GM21737 (cell line): Measurements from ENCODE around the gene ARL6IP4.
"Not testable (repeated sequence)": the region's sequence is repeated elsewhere in the genome, so short reads cannot be mapped to it uniquely, and the experiment has no call there.

ENCODE experiments used
- ATAC-seq: cut with Tn5 transposase; IDR thresholded peaks from one replicate; pipeline ENCODE4 v1.9.1; 2021; ENCODE audit warnings: mild to moderate bottlenecking, moderate library complexity; ENCODE audit not compliant: unreplicated experiment

ARL6IP4 gene

DNA sequence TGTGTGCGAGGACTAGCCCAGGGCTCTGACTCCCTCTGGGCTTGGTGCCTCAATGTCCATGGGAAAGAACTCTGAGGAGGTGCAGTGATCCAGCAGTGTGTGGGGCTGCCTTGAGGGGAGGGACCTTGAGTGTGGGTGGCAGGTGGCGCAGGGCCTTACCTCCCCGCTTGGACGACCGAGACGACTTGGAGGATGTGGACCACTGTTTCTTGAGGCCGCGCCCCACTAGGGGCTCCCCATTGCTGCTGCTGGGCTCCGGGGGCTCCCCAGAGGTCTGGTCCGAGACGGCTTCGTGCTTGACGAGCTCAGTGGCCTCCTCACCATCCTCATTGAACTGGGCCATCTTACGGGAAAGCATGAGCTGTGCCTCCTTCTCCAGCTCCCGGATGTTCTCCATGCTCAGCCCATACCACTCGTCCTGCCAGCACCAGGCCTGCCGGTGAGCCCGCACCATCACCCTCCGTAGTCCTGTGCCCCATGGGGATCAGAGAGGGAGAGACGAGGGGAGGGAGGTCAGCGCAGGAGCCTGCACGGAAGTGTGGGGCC, 24.7 kb downstream of the ARL6IP4 start:
- ATAC-seq, result no peak

DNA sequence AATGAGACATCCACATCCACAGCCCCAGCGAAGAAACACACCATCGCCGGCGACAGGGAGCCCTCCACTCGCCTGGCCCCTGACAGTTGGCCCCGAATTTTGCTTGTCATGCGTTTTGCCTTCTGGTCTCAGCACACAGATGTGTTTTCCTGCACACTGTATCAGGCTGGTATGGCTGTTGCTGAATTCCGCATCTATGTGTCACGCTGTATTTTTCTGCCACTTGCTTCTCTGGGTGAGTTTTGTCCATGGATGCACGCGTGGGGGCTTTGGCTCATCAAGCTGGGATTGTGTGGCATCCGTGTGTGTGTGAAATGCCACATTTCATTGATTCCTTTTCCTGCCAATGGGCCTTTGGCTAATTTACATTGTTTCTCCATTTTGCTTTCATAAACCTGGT, 26.5 kb downstream of the ARL6IP4 start:
- no peak for ATAC-seq

DNA sequence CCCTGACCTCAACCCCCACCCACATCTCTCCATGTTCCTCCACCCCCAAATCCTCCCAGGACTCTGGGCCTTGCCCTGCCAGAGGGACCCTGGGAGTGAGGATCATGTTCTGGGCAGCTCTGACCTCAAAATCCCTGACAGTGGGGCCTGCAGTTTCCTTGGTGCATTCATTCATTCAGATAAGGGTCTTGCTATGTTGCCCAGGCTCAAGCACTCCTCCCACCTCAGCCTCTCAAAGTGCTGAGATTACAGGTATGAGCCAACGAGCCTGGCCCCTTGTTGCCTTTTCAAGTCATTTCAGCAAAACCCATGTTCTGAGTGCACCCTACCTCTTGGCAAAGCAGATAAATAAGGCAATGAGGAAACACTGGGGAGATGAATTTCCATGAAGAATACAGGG, 29.6 kb downstream of the ARL6IP4 start:
- no peak for ATAC-seq

DNA sequence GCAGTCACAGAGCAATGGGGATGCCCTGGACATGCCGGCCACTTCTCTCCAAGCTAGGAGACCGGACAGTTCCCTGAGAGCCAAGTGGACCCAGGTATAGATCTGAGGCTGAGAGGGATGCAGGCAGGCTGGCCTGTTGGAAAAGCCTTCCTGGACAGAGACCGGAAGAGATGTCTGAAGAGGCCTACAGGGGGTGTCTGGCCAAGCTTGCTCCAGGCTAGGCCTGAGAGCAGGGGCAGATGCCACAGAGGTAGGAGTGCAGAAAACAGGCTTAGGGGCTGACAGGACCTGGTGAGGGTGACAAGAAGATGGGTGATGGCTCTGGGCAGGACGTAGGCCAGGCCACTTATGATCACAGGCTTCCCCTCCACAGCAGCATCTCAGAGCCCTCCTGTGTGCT, 30.2 kb downstream of the ARL6IP4 start:
- ATAC-seq, result no peak

DNA sequence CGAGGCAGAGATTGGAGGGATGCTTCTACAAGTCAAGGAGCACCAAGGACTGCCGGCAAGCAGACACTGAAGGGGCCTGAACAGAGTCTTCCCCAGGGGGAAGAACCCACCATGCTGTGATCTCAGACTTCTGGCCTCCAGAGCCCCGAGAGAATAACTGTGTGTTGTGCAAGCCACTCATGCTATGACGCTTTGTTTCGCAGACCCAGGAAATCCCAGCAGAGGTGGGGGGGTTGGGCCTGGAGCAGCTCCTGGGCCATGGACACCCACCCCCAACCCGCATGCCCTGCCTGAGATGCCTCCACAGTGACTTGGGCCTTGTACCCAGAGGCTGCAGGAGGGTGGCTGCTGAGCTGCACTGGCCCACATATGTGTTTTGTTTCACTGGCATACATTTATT, 31.2 kb downstream of the ARL6IP4 start:
- ATAC-seq, result no peak

DNA sequence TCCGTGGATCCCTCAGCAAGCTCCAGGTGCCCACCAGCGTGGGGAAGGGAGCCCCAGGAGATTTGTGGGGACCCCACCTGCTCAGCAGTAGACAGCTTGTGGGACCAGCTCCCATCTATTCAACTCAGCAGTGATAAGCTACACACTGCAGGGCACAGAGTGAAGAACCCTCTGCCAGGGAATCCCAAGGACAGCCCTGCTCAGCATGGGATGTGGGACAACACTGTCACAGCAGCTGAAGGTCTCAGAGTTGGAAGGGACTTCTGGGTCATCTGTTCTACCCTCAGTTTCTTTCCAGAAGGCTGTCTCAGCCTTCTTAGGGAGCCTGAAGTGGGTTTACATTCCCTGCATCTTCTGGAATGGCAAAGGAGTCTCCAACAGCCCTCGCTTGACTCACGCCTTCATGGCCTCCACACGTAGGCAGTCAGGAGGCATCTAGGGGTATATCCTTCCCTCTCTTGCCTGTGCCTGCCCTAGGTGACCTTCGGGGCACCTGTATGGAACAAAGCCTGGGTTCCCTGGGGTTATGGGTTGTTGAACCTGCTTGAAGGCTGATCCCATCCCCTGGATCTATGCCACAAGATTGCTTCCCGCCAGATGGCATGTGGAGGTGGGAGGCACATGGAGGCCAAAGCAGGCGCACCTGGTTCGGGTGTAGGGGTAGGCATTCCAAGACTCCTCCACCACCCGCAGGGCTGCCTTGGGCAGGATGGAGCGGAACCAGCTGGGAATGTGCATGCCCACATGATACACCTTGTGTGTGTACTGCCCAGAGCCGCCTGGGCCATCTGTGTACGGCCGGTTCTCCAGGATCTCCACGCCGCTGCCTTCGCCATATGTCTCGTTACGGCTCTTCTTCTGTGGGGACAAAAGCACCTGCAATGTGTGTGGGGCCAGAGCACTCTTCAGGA, 33.0 kb downstream of the ARL6IP4 start:
- no peak for ATAC-seq

DNA sequence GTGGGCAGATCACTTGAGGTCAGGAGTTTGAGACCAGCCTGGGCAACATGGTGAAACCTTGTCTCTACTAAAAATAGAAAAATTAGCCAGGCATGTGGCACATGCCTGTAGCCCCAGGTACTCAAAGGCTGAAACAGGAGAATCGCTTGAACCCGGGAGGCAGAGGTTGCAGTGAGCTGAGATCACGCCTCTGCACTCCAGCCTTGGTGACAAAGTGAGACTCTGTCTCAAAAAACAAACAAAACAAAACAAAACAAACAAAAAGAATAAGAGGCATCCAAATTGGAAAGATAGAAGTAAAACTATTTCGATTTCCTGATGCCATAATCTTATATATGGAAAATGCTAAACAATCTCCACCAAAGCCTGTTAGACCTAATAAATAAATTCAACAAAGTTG, 34.0 kb downstream of the ARL6IP4 start:
- not testable (repeated sequence) for ATAC-seq

DNA sequence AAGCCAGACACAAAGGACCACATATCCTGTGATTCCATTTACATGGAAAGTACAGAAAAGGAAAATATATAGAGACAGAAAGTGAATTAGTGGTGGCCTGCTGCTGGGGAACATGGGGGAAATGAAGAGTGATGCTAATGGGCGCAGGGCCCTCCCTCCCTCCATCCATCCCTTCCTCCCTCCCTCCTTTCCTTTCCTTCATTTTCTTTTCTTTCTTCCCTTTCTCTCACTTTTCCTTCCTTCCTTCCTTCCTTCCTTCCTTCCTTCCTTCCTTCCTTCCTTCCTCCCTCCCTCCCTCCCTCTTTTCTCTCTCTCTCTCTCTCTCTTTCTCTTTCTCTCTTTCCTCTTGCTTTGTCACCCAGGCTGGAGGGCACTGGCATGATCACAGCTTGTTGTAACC, 37.3 kb downstream of the ARL6IP4 start:
- no peak for ATAC-seq

DNA sequence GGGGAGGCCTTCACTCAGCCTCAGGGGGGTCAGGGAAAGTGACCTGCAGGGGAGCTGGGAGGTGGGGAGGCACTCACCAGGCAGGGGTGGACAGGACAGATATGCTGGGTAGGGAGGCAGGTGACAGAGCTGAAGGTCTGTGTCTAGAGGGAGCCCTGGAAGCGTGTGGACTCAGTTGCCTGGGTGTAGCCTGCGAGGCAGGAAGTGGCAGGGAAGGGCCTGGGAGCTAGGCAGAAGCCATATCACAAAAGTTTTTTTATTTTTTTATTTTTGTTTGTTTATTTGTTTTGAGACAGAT, 39.3 kb downstream of the ARL6IP4 start:
- no peak for ATAC-seq

DNA sequence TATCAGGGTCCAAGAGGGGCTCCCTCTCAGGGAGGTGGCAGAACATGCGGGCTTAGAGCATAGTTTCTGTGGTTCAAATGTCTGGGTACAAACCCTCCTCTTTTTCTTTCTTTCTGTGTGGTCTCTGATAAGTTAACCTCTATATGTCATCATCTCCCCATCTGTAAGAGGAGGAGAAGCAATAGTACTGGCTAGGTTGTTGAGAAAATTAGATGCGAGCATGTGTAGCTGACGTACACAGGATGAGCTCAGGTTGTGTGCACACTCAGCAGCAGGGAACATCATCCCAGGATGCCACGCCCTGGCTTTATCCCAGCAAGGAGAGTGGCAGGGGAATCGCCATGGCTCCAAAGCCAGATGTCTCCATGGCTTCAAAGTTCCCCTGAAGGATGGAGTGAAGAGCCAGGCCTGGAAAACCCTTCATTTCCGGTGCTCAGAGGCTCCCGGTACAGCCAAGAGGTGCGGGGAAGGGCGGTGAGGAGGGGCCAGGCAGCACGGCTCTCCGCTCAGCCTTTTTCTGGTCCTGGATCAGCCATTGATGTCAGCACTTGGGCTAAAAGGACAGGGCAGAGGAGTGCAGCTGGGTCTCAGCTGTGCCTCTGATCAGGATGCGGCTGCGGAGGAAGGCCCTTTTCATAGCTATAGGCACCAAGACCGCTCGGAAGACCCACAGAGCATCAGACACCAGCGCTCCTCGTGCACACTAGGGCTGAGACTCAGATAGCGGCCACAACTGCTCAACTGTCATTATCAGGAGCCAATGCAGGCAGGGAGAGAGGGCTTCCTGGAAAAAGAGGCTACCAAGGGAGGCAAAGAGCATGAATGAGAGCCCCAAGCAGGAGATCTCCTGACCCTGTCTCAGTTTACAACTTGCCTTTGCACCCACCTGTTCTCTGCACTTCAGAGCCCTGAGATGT, 41.5 kb downstream of the ARL6IP4 start:
- ATAC-seq, result no peak

DNA sequence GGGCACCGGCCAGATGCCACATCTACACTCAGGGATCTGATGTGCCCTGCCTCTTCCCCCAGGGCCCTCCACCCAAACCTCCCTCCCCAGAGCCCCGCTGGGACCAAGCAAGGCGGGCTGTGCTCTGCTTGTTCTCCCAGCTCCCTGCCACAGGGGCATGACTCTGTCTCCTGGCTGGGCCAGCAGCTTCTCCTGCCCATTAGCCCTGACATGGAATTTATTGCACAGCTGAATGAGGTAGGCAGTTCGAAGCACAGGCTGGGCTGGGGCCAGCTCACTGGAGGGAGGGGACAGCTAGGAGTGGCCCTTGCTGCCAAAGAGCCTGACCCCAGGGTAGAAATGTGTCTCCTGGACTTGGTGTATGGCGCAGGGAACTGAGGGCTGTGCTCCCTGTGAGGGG, 42.4 kb downstream of the ARL6IP4 start:
- ATAC-seq, result no peak

DNA sequence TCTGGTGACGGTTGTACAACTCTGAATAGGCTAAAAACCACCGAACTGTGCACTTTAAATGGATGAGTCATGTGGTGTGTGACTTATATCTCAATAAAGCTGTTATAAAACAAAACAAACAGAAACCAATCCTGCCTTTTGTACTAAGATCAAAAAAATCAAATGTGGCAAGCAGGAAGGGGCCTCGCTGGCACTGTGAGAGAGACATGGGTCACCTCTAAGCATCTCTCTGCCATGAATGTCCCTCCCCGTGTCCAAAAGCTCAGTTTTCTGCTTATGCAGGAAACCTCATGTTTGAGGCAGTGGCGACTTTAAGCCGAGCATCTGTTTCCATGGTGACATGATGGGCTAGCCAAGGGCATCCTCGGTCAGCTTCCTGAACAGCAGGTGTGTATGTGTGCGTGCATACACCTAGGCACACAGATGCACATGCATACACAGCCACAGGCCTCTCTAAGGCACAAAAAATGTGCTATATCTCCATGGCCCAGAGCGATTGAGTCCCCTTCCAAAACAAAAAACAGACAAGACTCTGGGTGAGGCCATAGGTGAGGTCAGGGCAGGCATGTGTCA, 44.4 kb downstream of the ARL6IP4 start:
- no peak for ATAC-seq

DNA sequence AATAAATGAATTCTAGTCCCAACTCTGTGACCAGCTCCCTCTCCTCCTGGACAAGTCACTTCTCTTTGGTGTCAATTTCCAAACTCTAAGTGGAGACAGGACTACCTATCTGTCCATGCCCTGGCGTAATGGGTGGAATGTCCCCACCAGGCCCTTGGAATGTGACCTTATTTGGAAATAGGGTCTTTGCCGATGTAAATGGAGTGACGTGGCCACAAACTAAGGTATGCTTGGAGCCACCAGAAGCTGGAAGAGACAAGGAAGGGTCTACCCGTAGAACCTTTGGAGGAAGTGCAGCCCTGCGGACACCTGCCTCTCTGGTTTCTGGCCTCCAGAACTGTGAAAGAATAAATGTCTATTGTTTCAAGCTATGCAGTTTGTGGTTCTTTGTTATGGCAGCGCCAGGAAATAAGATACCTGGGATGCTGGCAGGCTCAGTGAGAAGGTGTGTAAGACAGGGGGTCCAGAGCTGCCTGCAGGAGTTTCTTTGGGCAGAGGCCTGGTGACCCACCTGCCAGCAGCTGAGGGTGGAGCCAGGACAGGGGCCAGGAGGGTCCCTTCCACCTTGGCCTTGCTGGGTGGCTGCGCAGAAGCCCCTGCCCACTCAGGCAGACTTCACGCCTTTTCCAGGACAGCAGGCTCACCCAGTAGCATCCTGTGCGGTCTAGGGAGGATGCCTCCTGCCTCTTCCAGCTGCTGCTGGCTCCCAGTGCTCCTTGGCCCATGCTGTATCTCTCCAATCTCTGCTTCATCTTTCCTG, 45.8 kb downstream of the ARL6IP4 start:
- no peak for ATAC-seq

DNA sequence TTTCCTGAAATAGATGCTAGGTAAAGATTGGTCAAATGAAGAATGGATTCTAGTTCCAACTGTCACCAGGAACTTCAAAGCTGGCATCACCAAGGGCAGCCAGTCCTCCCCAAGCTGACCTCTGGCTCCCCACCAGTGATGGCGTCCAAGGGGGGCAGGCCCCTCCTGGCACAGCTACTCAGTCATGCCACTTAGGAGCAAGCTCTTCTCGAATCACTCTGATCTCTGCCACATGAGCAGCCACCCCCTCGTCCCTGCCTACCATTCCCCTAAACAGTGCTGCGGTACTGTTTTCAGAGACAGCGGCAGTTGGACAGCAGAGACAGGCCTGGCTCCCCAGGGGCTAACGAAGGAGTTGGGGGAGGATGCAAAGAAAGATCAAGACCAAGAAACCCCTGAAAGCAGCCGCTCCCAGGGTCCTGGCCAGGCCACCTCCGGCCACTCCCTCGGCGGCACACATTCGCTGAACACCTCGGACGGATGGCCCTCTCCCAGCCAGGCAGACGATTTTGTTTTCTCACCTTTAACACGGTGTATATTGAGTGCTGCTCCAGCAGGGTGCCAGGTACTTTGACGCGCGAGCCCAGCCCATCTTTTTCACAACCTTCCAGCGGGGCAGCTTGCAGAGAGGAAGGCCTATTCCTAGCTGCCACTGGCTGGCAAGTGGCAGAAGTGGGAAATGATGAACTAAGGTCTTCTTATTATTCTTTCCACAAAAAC, 47.4 kb downstream of the ARL6IP4 start:
- no peak for ATAC-seq

DNA sequence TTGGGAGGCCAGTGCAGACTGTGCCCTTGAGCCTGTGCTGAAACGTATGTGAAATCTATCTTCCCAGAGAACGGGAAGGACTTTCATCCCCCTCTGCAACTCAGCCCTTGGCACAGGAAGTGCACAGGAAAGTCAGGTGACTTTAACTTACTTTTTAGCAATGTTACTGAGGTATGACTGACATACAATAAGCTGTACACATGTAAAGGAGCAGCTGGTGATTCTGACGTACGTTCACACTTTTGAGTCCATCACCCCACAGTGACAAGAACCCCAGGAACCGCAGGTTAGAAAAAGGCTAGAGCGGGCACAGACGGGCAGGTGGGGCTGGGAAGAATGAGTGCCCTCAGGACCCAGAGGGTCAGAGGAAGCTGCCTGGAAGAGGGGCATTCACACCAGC, 48.0 kb downstream of the ARL6IP4 start:
- no peak for ATAC-seq

DNA sequence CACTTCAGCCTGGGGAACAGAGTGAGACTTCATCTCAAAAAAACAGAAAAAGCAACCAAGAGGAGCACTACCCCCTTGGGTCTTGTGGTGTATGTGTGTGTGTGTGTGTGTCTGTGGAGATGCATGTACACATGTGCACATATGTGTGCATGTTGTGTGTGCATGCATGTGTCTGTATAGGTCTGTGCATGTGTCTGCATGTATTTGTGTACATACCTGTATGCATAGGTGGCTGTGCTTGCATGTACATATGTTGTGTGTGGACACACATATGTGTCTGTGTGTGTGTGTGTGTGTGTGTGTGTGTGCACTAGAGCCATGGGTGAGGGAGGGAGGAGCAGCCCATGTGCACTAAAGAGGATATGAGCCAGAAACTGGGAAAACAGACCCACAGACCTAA, 49.1 kb downstream of the ARL6IP4 start:
- ATAC-seq, result no peak

DNA sequence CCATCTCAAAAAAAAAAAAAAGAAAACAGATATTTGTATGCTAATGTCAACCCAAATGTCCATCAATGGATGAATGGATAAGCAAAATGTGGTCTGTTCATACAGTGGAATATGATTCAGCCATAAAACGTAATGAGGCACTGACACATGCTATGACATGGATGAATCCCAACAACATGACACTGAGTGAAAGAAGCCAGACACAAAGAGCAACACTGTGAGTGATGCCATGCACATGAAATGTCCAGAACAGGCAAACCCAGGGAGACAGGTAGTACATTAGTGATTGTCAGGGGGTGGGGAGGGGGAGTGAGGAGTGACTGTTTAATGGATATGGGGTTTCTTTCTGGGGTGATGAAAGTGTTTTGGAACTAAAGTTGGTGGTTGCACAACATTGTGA, 50.2 kb downstream of the ARL6IP4 start:
- no peak for ATAC-seq

DNA sequence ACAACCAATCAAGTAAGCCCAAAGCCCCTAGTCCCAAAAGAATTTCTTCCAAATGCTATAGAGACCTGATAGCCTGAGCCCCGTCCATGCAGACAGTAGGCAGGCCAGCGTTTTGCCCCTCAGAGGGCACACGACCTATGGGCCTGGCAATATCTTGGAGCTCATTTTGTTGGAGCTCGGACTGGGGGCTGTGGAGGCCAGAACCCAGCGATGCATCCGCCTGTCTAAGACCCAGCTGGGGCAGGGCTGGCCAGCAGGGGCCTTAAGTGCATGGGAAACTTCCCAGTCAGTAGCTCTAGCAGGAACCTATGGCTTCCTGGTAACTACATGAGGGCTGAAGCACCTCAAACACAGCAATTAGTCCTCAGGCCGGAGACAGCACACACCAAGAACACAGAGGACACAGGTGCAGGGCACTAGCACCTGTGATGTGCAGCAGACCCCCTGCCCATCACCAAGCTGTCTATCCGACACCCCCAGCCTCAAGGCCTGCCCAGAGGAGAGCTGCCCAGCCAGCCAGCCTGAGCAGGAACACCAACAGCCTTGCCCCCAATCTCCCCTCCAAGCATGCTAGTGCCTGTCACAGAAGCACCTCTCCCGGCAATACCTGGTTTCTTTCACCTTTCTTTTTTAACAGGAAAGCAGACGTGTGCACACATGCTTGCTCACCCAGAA, 50.8 kb downstream of the ARL6IP4 start:
- no peak for ATAC-seq
